ENCODE results near the gene FAM162B.

DNA sequence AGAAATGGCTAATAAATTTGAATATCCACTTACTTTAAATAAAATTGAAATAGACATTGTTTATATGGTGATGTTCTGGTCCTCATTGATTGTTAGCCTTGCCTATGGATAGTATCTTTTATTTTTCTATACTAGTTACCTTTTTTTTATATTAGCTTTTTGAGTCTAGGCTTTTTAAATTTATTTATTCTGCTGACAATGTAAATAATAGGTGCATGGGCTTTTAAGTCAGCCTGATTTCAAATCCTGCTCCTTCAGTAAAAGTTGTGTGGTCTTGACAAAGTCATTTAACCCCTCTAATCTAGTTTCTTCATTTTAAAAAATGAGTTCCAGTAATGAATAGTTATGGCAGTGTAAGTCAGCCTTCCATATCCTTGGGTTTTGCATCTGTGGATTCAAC is 38.6 kb downstream of the FAM162B start:
- no peak for TF ChIP-seq CTCF (conservative IDR thresholded peaks at IDR 0.05; ENCODE audit: low read depth, low read length)
- TF ChIP-seq EZH2 (IDR thresholded peaks at IDR 0.05; ENCODE audit: low read length, unreplicated experiment), result no peak
- TF ChIP-seq EZH2phosphoT487 (IDR thresholded peaks at IDR 0.05; ENCODE audit: borderline replicate concordance, low read length), result no peak

All from PC-3 (cell line).